Smooth muscle cell of the brain vasculature (primary cell): Measurements from ENCODE around the gene STK11IP.

ENCODE experiments used
- DNase-seq: peaks from one replicate; pipeline ENCODE4 v3.0.0-alpha.2; 2012; ENCODE audit warnings: low read depth, low spot score

The STK11IP gene

DNA sequence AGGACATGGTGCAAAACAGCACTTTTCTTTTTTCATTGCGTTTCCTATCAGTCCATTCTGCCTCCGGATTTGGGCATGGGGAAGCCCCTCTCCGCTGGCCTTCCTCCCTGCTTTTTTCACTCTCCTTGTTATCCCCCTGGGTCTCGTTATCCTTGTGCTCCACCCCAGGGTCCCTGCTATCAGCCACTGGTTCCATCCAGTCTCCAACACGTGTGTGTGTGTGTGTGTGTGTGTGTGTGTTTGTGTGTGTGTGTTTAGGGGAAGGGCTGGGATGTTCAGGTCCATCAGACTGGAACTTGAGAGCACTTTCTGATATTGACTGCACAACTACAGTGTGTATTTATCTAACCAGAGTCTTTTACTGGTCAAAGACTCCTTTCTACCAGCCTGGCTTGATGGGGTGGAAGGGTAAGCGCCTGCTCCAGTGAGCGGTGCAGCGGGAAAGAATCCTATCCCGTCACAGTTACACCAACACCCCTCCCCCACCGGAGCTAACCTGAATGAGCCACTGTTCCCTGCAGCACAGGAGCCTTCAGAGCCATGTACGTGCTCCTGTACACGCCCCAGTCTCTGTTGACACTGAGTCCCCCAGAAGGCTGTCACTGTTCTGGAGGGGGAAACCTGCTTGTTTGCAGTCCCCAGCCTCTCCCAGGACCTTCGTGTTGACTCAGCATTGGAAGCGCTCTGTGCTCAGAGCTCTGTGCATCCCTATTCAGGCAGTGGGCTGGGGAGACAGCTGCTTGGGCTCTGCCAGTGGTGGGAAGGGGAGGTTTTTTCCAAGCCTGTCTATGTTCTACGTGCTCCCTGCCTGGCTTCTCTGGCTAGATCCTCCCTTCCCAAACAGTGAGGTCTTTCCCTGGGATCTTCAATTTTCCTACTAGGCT, 20.9 kb upstream of the STK11IP start:
- DNase-seq: no peak

GRCh38 chr2:219578811-219579613, 18.6 kb upstream of the STK11IP start:
- DNase-seq: no peak

- no peak for DNase-seq
Observed at GRCh38 chr2:219581346-219581745, 16.3 kb upstream of the STK11IP start.

GRCh38 chr2:219591091-219591490, 6.6 kb upstream of the STK11IP start:
- no peak for DNase-seq

DNA sequence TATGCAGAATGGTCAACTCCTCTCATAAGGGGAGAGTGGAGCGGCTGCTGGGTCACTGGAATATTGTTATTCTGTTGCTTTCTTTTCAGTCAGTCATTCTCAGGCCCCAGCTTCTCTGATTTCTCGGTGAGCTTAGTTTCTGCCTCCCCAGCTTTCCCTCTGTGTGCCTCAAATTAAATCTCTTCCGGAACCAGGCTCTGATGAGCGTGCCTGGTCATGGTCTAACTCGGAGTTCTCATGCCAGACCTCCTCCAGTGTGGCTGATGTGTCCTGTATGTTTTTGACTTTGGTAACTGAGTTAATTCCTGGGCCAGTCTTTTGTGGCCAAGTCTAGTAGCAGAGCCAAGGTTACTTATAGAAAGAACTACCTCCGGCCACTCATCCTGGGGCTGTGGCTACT, 4.9 kb upstream of the STK11IP start:
- no peak for DNase-seq

- no peak for DNase-seq
Observed at GRCh38 chr2:219593154-219593553, 4.5 kb upstream of the STK11IP start.

- no peak for DNase-seq
Observed at GRCh38 chr2:219595256-219595655, 2.4 kb upstream of the STK11IP start.

GRCh38 chr2:219596954-219597551, 604 bp upstream of the STK11IP start:
- DNase-seq: no peak

- no peak for DNase-seq
Observed at GRCh38 chr2:219598308-219599078, 836 bp downstream of the STK11IP start.

- DNase-seq: no peak
Observed at GRCh38 chr2:219603771-219604170, 6.1 kb downstream of the STK11IP start.

GRCh38 chr2:219605607-219605954, 7.9 kb downstream of the STK11IP start:
- no peak for DNase-seq

DNA sequence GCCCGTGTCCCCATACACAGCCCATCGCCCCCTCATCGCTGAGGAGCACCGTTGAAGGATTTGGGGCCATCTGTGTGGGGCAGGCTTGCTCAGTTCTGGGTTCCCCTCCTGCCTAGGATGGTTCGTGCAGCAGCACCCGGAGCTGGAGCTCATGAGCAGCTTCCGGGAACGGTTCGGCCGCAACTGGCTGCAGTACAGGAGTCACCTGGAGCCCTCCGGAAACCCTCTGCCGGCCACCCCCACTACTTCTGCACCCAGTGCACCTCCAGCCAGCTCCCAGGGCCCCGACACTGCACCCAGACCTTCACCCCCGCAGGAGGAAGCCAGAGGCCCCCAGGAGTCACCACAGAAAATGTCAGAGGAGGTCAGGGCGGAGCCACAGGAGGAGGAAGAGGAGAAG, 10.3 kb downstream of the STK11IP start:
- no peak for DNase-seq

DNA sequence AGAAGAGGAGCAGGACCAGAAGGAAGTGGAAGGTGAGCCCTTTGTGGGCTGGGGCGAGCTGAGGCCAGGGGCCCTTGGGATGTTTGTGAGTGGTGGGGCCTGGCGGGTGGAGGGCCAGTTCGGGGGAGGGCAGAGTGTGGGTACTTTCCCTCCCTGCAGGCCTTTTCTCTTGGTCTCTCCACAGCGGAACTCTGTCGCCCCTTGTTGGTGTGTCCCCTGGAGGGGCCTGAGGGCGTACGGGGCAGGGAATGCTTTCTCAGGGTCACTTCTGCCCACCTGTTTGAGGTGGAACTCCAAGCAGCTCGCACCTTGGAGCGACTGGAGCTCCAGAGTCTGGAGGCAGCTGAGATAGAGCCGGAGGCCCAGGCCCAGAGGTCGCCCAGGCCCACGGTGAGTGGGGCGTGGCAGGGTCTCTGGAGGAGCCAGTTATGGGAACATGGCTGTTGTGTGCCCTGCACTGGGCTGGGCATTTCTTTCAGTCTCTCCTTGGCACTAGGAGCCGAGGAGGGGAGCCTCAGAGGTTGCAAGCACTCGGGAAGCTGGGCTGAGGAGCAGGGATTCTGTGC, 10.8 kb downstream of the STK11IP start:
- DNase-seq: no peak

DNA sequence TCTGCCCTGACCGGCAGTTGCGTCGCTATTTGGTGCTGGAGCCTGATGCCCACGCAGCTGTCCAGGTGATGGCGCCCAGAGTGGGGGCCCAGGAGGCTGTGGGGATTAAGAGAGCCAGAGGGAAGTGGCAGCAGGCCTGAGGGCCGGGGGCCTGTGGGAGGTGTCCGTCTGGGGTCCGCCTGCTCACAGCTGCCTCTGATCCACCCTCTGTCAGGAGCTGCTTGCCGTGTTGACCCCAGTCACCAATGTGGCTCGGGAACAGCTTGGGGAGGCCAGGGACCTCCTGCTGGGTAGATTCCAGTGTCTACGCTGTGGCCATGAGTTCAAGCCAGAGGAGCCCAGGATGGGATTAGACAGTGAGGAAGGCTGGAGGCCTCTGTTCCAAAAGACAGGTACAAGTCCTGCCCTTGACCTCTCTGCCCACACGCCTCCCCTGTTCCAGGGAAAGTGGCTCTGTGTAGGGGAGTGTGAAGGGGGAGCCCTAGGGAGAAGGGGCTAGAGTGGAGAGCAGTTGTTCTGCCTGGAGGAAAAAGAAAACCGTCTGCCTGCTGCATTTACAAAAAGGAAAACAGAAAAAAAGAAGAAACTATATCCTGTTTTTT, 11.6 kb downstream of the STK11IP start:
- no peak for DNase-seq

- no peak for DNase-seq
Observed at GRCh38 chr2:219611306-219611705, 13.6 kb downstream of the STK11IP start.

DNA sequence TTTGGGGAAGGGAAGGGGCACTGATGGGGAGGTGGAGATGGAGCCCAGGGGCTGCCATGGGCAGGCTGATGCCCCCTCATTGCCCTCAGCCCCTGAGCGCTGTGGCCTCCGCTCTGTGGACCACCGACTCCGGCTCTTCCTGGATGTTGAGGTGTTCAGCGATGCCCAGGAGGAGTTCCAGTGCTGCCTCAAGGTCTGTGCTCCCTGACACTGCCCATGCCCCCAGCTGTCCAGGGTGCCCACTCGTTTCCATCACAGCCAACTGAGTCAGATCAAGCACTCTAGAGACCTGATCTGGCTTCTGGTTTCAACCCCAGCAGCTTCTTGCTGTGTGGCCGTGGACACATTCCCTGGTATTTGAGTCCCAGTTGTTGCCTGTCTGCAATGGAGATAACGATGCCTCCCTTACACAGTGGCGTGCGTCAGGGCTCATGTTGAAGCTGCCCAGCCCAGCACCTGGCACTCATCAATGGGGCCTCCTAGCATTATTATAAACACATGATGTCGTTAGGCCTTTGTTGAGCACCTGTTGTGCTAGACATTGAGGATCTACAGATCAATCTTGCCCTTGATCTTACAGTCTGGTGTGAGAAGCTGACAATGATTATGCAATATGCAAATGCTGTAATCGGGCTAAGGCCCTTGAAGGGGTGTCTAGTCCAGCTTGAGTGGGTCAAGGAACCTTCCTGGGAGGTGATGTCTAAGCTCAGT, 14.4 kb downstream of the STK11IP start:
- no peak for DNase-seq

- DNase-seq: no peak
Observed at GRCh38 chr2:219612577-219613286, 15.1 kb downstream of the STK11IP start.

GRCh38 chr2:219613461-219614070, 15.9 kb downstream of the STK11IP start:
- DNase-seq: no peak
